Fibroblast of pulmonary artery (primary cell): ENCODE results near the gene TOR1B.
A peak's percentile ranks its signal among the peaks of the same experiment; 100 is the strongest.
"Not testable (repeated sequence)": the region's sequence is repeated elsewhere in the genome, so short reads cannot be mapped to it uniquely, and the experiment has no call there.

Experiments used
- DNase-seq: peaks from one replicate; pipeline ENCODE4 v3.0.0-alpha.2; 2010; ENCODE audit warnings: low read depth
- H3K4me3 ChIP-seq: replicated peaks from 2 replicates; pipeline ENCODE4 v1.5.1; 2011; ENCODE audit warnings: low read depth, mild to moderate bottlenecking, control low read depth, low read length, moderate library complexity
- CTCF ChIP-seq: IDR thresholded peaks from 2 replicates; pipeline ENCODE4 v1.5.1; 2011; ENCODE audit warnings: mild to moderate bottlenecking, control low read depth, low read length, inconsistent platforms; ENCODE audit errors: missing control alignments

The TOR1B gene

GRCh38 chr9:129777769-129778130 lies 25.2 kb upstream of the TOR1B start:
- no peak overlapping the region for H3K4me3 ChIP-seq
- DNase-seq = no peak
- no peak for TF ChIP-seq CTCF

- TF ChIP-seq CTCF = no peak
- no peak overlapping the region for H3K4me3 ChIP-seq
- DNase-seq = no peak
These were observed 24.5 kb upstream of the TOR1B start for GRCh38 chr9:129778469-129778868.

GRCh38 chr9:129779560-129780190 lies 23.3 kb upstream of the TOR1B start:
- no peak overlapping the region for H3K4me3 ChIP-seq
- DNase-seq = no peak
- TF ChIP-seq CTCF = no peak

GRCh38 chr9:129781131-129781530 lies 21.9 kb upstream of the TOR1B start:
- no peak for TF ChIP-seq CTCF
- no peak for DNase-seq
- H3K4me3 ChIP-seq = no peak overlapping the region

- no peak for TF ChIP-seq CTCF
- DNase-seq = no peak
- no peak overlapping the region for H3K4me3 ChIP-seq
These were observed 21.0 kb upstream of the TOR1B start for GRCh38 chr9:129781981-129782380.

GRCh38 chr9:129783516-129784361 lies 19.2 kb upstream of the TOR1B start:
- H3K4me3 ChIP-seq = no peak overlapping the region
- peak; percentile 92 for TF ChIP-seq CTCF
- DNase-seq = peak; percentile 87

GRCh38 chr9:129784970-129785369 lies 18.0 kb upstream of the TOR1B start:
- not testable (repeated sequence) for H3K4me3 ChIP-seq, DNase-seq
